Measurements from ENCODE around the gene BRPF1. TPM values are rescaled to one million over a fixed set of nuclear protein-coding genes. Genes with fewer than 3 reads are reported as not detected.

Gene BRPF1
- total and polyA plus RNA-seq, 10 donors, result 5.5 to 31.9 (median 26.6) TPM

DNA sequence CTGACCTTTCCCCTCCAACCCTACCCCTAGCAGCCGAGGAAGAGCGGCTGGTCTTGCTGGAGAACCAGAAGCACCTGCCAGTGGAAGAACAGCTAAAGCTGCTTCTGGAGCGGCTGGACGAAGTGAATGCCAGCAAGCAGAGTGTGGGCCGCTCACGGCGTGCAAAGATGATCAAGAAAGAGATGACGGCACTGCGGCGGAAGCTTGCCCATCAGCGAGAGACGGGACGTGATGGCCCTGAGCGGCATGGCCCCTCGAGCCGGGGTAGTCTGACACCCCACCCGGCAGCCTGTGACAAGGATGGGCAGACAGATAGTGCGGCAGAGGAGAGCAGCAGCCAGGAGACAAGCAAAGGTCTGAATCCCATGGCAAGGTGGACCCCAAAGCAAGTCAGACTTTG is 12.0 kb downstream of the BRPF1 start:
- no peak overlapping the region for H3K27ac ChIP-seq
- H3K4me3 ChIP-seq, result no peak overlapping the region
- peak in 2 of 3 donors; percentile 8 to 51 for TF ChIP-seq POLR2AphosphoS5 (IDR thresholded peaks at IDR 0.05)
- TF ChIP-seq POLR2A (IDR thresholded peaks at IDR 0.05), result no peak
- H3K36me3 ChIP-seq, result peaks cover 14 to 100% (median 95%) of the 10 kb centered on the region in 6 donors
- no peaks in the 10 kb centered on the region for H3K9me3 ChIP-seq
- intact Hi-C loops (cut with DNase I; ENCODE audit: low total_unique reads), result no loop called here
- WGBS, 5 donors, result 95 to 98% (median 97%) methylated on average over 15 to 18 of the region's 18 CpGs
- peaks cover 0 to 7% (median under 1%) of the 10 kb centered on the region in 6 donors for H3K4me1 ChIP-seq
- DNase-seq, result no peak
- H3K27me3 ChIP-seq (replicated peaks in 1 of 7), result no peaks in the 10 kb centered on the region

DNA sequence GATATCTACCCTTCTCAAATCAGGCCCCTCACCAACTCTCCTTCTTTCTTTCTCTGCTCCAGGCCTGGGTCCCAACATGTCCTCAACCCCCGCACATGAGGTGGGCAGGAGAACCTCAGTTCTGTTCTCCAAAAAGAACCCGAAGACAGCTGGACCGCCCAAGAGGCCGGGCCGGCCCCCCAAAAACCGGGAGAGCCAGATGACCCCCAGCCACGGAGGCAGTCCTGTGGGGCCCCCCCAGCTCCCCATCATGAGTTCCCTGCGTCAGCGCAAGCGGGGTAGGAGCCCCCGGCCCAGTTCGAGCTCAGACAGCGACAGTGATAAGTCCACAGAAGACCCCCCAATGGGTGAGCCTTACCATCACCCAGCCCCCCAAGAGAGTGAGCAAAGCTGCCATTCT is 12.6 kb downstream of the BRPF1 start:
- Histone ChIP-seq H3K36me3 (peaks cover 14 to 96% (median 89%) of the 10 kb centered on the region in 6 donors), H3K4me1 (peaks cover 2 to 12% (median 5%) of the 10 kb centered on the region in 6 donors), H3K4me3 (no peak overlapping the region), H3K27me3 (replicated peaks in 1 of 7) (no peaks in the 10 kb centered on the region), H3K9me3 (no peaks in the 10 kb centered on the region), H3K27ac (no peak overlapping the region)
- no peak for DNase-seq
- TF ChIP-seq, protein P1, sequence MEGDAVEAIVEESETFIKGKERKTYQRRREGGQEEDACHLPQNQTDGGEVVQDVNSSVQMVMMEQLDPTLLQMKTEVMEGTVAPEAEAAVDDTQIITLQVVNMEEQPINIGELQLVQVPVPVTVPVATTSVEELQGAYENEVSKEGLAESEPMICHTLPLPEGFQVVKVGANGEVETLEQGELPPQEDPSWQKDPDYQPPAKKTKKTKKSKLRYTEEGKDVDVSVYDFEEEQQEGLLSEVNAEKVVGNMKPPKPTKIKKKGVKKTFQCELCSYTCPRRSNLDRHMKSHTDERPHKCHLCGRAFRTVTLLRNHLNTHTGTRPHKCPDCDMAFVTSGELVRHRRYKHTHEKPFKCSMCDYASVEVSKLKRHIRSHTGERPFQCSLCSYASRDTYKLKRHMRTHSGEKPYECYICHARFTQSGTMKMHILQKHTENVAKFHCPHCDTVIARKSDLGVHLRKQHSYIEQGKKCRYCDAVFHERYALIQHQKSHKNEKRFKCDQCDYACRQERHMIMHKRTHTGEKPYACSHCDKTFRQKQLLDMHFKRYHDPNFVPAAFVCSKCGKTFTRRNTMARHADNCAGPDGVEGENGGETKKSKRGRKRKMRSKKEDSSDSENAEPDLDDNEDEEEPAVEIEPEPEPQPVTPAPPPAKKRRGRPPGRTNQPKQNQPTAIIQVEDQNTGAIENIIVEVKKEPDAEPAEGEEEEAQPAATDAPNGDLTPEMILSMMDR (IDR thresholded peaks at IDR 0.05 in 8 of 11, conservative IDR thresholded peaks at IDR 0.05 in 3 of 11), result no peak
- TF ChIP-seq POLR2AphosphoS5 (IDR thresholded peaks at IDR 0.05) (no peak), POLR2A (IDR thresholded peaks at IDR 0.05) (no peak)
- 91 to 97% (median 96%) methylated on average over 13 of the region's 13 CpGs for WGBS, 5 donors
- intact Hi-C loops (cut with DNase I; ENCODE audit: low total_unique reads), result no loop called here

DNA sequence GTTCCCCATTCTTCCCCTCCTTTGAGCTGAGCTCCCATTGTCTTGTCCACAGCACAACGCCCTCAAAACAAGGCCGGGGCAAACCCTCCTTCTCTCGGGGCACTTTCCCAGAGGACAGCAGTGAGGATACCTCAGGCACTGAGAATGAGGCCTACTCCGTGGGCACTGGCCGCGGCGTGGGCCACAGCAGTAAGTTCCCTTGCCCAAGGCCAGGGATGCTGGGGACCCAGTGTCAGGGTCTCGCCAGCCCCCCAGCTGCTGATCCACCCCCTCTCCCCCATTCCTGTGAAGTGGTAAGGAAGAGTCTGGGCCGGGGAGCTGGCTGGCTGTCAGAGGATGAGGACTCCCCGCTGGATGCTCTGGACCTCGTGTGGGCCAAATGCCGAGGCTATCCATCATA is 14.0 kb downstream of the BRPF1 start:
- DNase-seq, result no peak
- H3K4me1 ChIP-seq, result peaks cover 6 to 23% (median 11%) of the 10 kb centered on the region in 6 donors
- peaks cover 10 to 82% (median 76%) of the 10 kb centered on the region in 6 donors for H3K36me3 ChIP-seq
- intact Hi-C loops (cut with DNase I; ENCODE audit: low total_unique reads), result no loop called here
- H3K27ac ChIP-seq, result no peak overlapping the region
- H3K4me3 ChIP-seq, result no peak overlapping the region
- H3K9me3 ChIP-seq, result no peaks in the 10 kb centered on the region
- TF ChIP-seq, protein P1 (IDR thresholded peaks at IDR 0.05 in 8 of 11, conservative IDR thresholded peaks at IDR 0.05 in 3 of 11), result no peak
- peak in 2 of 3 donors; percentile 9 to 40 for TF ChIP-seq POLR2AphosphoS5 (IDR thresholded peaks at IDR 0.05)
- no peak for TF ChIP-seq POLR2A (IDR thresholded peaks at IDR 0.05)
- H3K27me3 ChIP-seq (replicated peaks in 1 of 7), result no peaks in the 10 kb centered on the region
- WGBS, 5 donors, result 91 to 96% (median 94%) methylated on average over 11 to 12 of the region's 12 CpGs

DNA sequence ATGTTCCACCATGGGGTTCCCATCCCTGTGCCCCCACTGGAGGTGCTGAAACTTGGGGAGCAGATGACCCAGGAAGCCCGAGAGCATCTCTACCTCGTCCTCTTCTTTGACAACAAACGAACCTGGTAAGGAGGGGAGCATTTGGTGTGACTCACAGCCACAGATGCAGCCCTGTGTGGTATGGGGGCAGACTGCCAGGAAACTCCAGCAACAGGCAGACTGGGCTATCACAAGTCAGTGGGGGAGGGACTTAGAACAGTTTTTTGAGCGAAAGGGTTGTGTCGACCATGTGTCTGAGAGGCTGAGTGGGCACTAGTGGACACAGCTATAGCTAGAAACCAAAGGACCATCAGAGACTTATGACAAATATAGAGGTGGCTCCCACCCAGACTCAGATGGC is 14.8 kb downstream of the BRPF1 start:
- intact Hi-C loops (cut with DNase I; ENCODE audit: low total_unique reads), result no loop called here
- DNase-seq, result no peak

More for the DNA sequence above, 14.8 kb downstream of the BRPF1 start:
- Histone ChIP-seq H3K4me1 (peaks cover 11 to 31% (median 19%) of the 10 kb centered on the region in 6 donors), H3K27me3 (replicated peaks in 1 of 7) (no peaks in the 10 kb centered on the region), H3K36me3 (peaks cover 10 to 75% (median 68%) of the 10 kb centered on the region in 6 donors), H3K27ac (no peak overlapping the region), H3K4me3 (no peak overlapping the region), H3K9me3 (no peaks in the 10 kb centered on the region)
- WGBS, 5 donors, result 64 to 84% (median 81%) methylated on average over 5 of the region's 5 CpGs
- TF ChIP-seq POLR2A (IDR thresholded peaks at IDR 0.05) (no peak), POLR2AphosphoS5 (IDR thresholded peaks at IDR 0.05) (no peak)
- TF ChIP-seq, protein P1 (IDR thresholded peaks at IDR 0.05 in 8 of 11, conservative IDR thresholded peaks at IDR 0.05 in 3 of 11), result no peak

All from spleen (tissue), 11 donors.